GM12864 (cell line): ENCODE data around the gene KYAT1.

Source experiments
- DNase-seq: peaks from one replicate; pipeline ENCODE4 v3.0.0-alpha.2; 2011; ENCODE audit warnings: low read depth
- H3K4me3 ChIP-seq: 2 replicates; pipeline ENCODE4 v1.5.1; 2011; ENCODE audit warnings: mild to moderate bottlenecking, low read depth, low read length, control low read depth
- CTCF ChIP-seq: IDR thresholded peaks from 2 replicates; pipeline ENCODE4 v1.5.1; 2011; ENCODE audit warnings: low read depth, mild to moderate bottlenecking, moderate library complexity, low read length, control low read depth, inconsistent platforms; ENCODE audit errors: missing control alignments

The KYAT1 gene

GRCh38 chr9:128818099-128818838 is 63.5 kb downstream of the KYAT1 start, which contains the start of gene ENDOG:
ENDOG (plus strand) TSS chr9:128818500; CDS start chr9:128818685, 185 bp downstream.
- TF ChIP-seq CTCF, result peak; percentile 99
- peak; percentile 93 for DNase-seq
- peak within 1 kb of the TSS; percentile 65 for H3K4me3 ChIP-seq

- TF ChIP-seq CTCF, result no peak
- no peak overlapping the region for H3K4me3 ChIP-seq
- no peak for DNase-seq
Measured at GRCh38 chr9:128810873-128811272, 70.9 kb downstream of the KYAT1 start.

- no peak for DNase-seq
- H3K4me3 ChIP-seq, result no peak overlapping the region
- peak; percentile 12 for TF ChIP-seq CTCF
Measured at GRCh38 chr9:128809831-128810230, 71.9 kb downstream of the KYAT1 start.

- no peak for DNase-seq
- no peak overlapping the region for H3K4me3 ChIP-seq
- no peak for TF ChIP-seq CTCF
Measured at GRCh38 chr9:128809036-128809599, 72.6 kb downstream of the KYAT1 start.

GRCh38 chr9:128808543-128808942 is 73.2 kb downstream of the KYAT1 start:
- TF ChIP-seq CTCF, result no peak
- DNase-seq, result no peak
- no peak overlapping the region for H3K4me3 ChIP-seq

- H3K4me3 ChIP-seq, result no peak overlapping the region
- TF ChIP-seq CTCF, result no peak
- no peak for DNase-seq
Measured at GRCh38 chr9:128807827-128808226, 73.9 kb downstream of the KYAT1 start.

- no peak overlapping the region for H3K4me3 ChIP-seq
- DNase-seq, result no peak
- TF ChIP-seq CTCF, result no peak
Measured at GRCh38 chr9:128805661-128806060, 76.1 kb downstream of the KYAT1 start.
